Measurements from ENCODE around the gene PGK2. TPM values are rescaled to one million over a fixed set of nuclear protein-coding genes. Genes with fewer than 3 reads are reported as not detected.

PGK2 gene
- total RNA-seq, 4 donors from 2014 or later, result not detected

DNA sequence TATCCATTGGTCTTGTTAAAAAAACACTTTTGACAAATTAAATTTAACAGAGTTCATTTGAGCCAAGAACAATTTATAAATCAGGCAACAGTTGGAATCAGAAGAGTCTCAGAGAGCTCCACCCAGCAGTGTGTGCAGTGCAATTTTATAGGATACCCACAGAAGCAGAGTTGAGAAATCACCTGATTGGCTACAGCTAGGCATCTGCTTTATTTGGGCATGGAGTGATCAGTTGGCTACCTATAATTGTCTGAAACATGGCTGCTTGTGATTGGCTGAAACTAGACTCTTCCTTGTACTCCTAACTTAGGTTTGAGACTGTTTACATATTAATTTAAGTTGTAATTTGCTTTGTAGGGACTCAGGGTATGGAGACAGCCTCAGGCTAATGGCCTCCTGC, 12.0 kb downstream of the PGK2 start:
- no peaks in the 10 kb centered on the region for H3K36me3 ChIP-seq
- no peak for TF ChIP-seq POLR2A (IDR thresholded peaks at IDR 0.05)
- TF ChIP-seq, protein P1, sequence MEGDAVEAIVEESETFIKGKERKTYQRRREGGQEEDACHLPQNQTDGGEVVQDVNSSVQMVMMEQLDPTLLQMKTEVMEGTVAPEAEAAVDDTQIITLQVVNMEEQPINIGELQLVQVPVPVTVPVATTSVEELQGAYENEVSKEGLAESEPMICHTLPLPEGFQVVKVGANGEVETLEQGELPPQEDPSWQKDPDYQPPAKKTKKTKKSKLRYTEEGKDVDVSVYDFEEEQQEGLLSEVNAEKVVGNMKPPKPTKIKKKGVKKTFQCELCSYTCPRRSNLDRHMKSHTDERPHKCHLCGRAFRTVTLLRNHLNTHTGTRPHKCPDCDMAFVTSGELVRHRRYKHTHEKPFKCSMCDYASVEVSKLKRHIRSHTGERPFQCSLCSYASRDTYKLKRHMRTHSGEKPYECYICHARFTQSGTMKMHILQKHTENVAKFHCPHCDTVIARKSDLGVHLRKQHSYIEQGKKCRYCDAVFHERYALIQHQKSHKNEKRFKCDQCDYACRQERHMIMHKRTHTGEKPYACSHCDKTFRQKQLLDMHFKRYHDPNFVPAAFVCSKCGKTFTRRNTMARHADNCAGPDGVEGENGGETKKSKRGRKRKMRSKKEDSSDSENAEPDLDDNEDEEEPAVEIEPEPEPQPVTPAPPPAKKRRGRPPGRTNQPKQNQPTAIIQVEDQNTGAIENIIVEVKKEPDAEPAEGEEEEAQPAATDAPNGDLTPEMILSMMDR (IDR thresholded peaks at IDR 0.05), result no peak
- intact Hi-C loops (cut with DNase I), result no loop called here
- no peak overlapping the region for H3K27ac ChIP-seq
- H3K27me3 ChIP-seq, result no peaks in the 10 kb centered on the region
- H3K9me3 ChIP-seq, result no peaks in the 10 kb centered on the region
- H3K4me3 ChIP-seq, result no peak overlapping the region
- H3K4me1 ChIP-seq, result no peaks in the 10 kb centered on the region
- no peak for DNase-seq

DNA sequence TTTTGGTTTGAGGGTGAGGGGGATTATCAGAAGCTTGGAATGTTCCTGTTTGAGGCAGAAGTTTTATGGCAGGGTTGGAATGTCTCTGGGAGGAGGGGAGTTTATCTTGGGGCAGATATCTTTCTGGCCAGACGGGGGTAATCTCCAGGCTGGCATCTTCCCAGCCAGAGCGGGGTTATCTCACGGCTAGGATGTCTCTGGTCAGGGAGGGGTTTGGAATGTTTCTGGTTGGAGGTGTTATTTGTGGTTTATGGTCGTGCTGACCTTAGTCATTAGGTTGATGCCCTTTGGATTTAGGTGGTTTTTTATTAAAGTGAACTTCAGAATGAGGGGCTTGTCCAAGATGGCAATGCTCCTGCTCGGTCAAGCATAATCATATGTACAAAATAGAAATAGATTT, 14.8 kb downstream of the PGK2 start:
- H3K4me3 ChIP-seq, result no peak overlapping the region
- WGBS, 2 donors, result 71 to 72% methylated on average over 4 to 5 of the region's 5 CpGs
- H3K27me3 ChIP-seq, result no peaks in the 10 kb centered on the region
- TF ChIP-seq, protein P1 (IDR thresholded peaks at IDR 0.05), result no peak
- no peak for TF ChIP-seq POLR2A (IDR thresholded peaks at IDR 0.05)
- intact Hi-C loops (cut with DNase I), result no loop called here
- no peaks in the 10 kb centered on the region for H3K9me3 ChIP-seq
- no peak for DNase-seq
- H3K36me3 ChIP-seq, result no peaks in the 10 kb centered on the region
- H3K27ac ChIP-seq, result no peak overlapping the region
- H3K4me1 ChIP-seq, result no peaks in the 10 kb centered on the region

DNA sequence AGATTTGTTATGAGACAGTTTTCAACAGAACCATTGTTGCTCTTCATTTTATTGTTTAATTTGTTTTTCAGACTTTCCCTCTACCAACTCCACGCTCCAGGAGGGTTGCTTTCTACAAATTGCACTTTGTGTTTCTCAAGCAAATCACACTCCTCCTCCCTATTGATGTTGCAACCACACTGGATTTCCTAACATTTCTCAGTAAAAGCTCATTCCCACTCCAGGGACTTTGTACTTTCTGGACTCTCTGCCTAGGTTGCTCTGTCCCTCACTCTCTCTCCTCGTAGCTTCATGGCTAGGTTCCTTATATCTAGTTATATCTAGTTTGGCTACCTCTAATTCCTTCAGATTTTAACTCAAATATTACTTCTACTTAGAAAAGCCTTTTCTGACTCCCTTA, 20.3 kb downstream of the PGK2 start:
- Histone ChIP-seq H3K27ac (no peak overlapping the region), H3K9me3 (no peaks in the 10 kb centered on the region), H3K36me3 (no peaks in the 10 kb centered on the region), H3K4me1 (no peaks in the 10 kb centered on the region), H3K27me3 (no peaks in the 10 kb centered on the region), H3K4me3 (no peak overlapping the region)
- TF ChIP-seq, protein P1 (IDR thresholded peaks at IDR 0.05), result no peak
- no peak for TF ChIP-seq POLR2A (IDR thresholded peaks at IDR 0.05)
- intact Hi-C loops (cut with DNase I), result no loop called here
- 73 to 81% methylated on average over 2 of the region's 2 CpGs for WGBS, 2 donors
- DNase-seq, result no peak

DNA sequence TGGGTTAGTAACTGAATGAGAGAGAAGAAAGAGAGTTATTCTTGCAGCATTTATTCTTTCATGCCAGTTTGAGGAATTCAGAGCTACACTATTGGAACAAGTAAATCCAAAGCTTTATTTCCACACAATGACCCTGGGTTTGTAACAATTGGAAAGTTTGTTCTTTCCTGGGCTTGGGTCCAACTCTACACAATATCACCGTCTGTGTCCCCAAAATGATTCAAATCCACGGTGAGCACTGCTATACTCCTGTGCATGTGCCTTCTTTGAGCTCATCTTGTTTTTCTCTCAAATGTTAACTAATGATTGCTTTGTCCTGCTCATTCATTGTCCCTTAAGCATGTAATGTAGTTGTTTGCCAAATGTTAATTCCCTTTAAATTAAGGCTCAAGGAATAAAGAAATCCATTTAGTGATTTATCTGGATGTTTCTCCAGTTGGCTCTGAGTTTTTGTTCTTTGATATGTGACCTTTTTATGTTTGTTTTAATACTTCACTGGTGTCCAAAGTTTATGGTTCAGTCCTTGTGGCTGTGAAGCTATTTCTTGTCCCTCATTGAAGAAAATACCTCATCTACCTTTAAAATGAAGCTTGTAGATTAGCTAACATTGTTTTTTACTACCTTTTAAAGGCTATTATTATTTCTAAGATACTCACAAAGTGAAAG, 22.4 kb downstream of the PGK2 start:
- H3K4me3 ChIP-seq, result no peak overlapping the region
- H3K4me1 ChIP-seq, result no peaks in the 10 kb centered on the region
- WGBS, 2 donors, result 29 to 34% methylated on average over 2 of the region's 2 CpGs
- no peaks in the 10 kb centered on the region for H3K9me3 ChIP-seq
- TF ChIP-seq POLR2A (IDR thresholded peaks at IDR 0.05), result no peak
- TF ChIP-seq, protein P1 (IDR thresholded peaks at IDR 0.05), result no peak
- DNase-seq, result no peak
- intact Hi-C loops (cut with DNase I), result no loop called here
- H3K36me3 ChIP-seq, result no peaks in the 10 kb centered on the region
- H3K27ac ChIP-seq, result no peak overlapping the region
- no peaks in the 10 kb centered on the region for H3K27me3 ChIP-seq

DNA sequence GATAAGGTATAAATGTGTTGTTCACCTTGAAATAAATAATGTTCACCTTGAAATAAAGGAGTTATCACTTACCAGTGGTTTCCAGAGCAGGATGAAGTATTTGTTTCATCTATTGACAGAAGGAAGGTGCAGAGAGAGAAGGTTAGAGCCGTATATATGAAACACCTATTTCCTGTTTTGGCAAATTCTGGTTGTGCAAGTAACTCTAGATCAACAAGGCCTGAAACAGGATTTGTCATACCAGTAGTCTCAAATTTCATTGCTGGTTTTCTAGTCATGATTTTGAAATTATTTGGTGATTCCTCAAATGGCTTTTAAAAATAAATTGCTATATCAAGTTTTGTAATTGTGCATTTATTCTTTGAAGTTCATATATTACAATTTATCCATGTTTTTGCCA, 42.8 kb downstream of the PGK2 start, which contains the start of gene CRISP3:
TSS of gene CRISP3 (minus strand) at position 130 of the 400 bp plus-strand sequence. CDS start at position 109, 21 bp downstream.
- Histone ChIP-seq H3K9me3 (no peaks in the 10 kb centered on the region), H3K4me1 (no peaks in the 10 kb centered on the region), H3K27ac (no peak within 1 kb of the TSS), H3K27me3 (no peaks in the 10 kb centered on the region), H3K4me3 (peak within 1 kb of the TSS in 2 of 4 donors; percentile 4 to 17), H3K36me3 (no peaks in the 10 kb centered on the region)
- DNase-seq, result no peak
- intact Hi-C loops (cut with DNase I), result no loop called here
- 8 to 17% methylated on average over 1 of the region's 1 CpG for WGBS, 2 donors
- TF ChIP-seq, protein P1 (IDR thresholded peaks at IDR 0.05), result no peak
- TF ChIP-seq POLR2A (IDR thresholded peaks at IDR 0.05), result no peak
